H1 (cell line): Measurements from ENCODE around the gene LIMS1. TPM values are rescaled to one million over a fixed set of nuclear protein-coding genes. Genes with fewer than 3 reads are reported as not detected.

ENCODE experiments used
- CTCF ChIA-PET: fragments of 300-600 bp; sonication (Branson Sonifier 250); formaldehyde crosslinking; loops from one replicate; lab custom pipeline; 2021; ENCODE audit not compliant: partially characterized antibody; lab: Charles Lee
- POLR2A ChIA-PET: fragments of 300-600 bp; sonication (Branson Sonifier 250); formaldehyde crosslinking; loops from one replicate; lab custom pipeline; 2021; ENCODE audit warnings: inconsistent platforms; ENCODE audit not compliant: partially characterized antibody; lab: Charles Lee
- DNase-seq, 2 experiments: peaks; one replicate each; pipeline versions ENCODE4 v3.0.0 to v3.0.0-alpha.2; 2010 to 2022; ENCODE audit warnings: low spot score in 2 of 2, low read depth in 1 of 2, mixed read lengths in 1 of 2
- FAIRE-seq: peaks from 2 replicates; lab custom pipeline; 2011; peaks lifted over from hg19 to GRCh38; lab: Jason Lieb, UNC
- H2AFZ ChIP-seq: 2 replicates; pipeline ENCODE4 v1.8.1; 2012; ENCODE audit warnings: low read length, inconsistent platforms
- H2AK5ac ChIP-seq: 2 replicates; pipeline ENCODE4 v1.6.1; 2013; ENCODE audit warnings: low read depth, low read length
- H2BK120ac ChIP-seq: replicated peaks from 2 replicates; pipeline ENCODE3; 2013; ENCODE audit warnings: low read depth, low read length, inconsistent platforms
- H2BK12ac ChIP-seq: 2 replicates; pipeline ENCODE4 v1.6.1; 2013; ENCODE audit warnings: low read depth, low read length
- H2BK15ac ChIP-seq: 2 replicates; pipeline ENCODE4 v1.6.1; 2013; ENCODE audit warnings: low read length
- H2BK20ac ChIP-seq: 2 replicates; pipeline ENCODE4 v1.6.1; 2013; ENCODE audit warnings: low read length
- H2BK5ac ChIP-seq: 2 replicates; pipeline ENCODE4 v1.6.1; 2013; ENCODE audit warnings: low read depth, low read length
- H3K14ac ChIP-seq: 2 replicates; pipeline ENCODE4 v1.6.1; 2013; ENCODE audit warnings: inconsistent platforms; ENCODE audit not compliant: insufficient read length
- H3K18ac ChIP-seq: 2 replicates; pipeline ENCODE4 v1.6.1; 2013; ENCODE audit warnings: low read length; ENCODE audit errors: extremely low read depth
- H3K23ac ChIP-seq: 2 replicates; pipeline ENCODE4 v1.6.1; 2013; ENCODE audit warnings: inconsistent platforms; ENCODE audit not compliant: insufficient read length
- H3K23me2 ChIP-seq: 2 replicates; pipeline ENCODE4 v1.6.1; 2013; ENCODE audit warnings: low read depth, low read length
- H3K27ac ChIP-seq: 2 replicates; pipeline ENCODE4 v1.6.1; 2011; ENCODE audit warnings: low read depth, low read length, inconsistent platforms
- H3K27me3 ChIP-seq, 4 experiments: replicated peaks in 1 of 4; 1 replicate in 1 of 4; 2 replicates in 3 of 4; pipeline versions ENCODE4 v1.6.1 to v1.8.1; 2011 to 2013; ENCODE audit warnings: low read length in 3 of 4, mild to moderate bottlenecking in 3 of 4, inconsistent platforms in 2 of 4, mixed read lengths in 2 of 4, moderate library complexity in 1 of 4; ENCODE audit not compliant: control insufficient read depth in 3 of 4, insufficient read depth in 3 of 4; ENCODE audit errors: extremely low read depth in 1 of 4
- H3K36me3 ChIP-seq, 4 experiments: 2 replicates each; pipeline versions ENCODE4 v1.6.1 to v1.8.1; 2011 to 2013; ENCODE audit warnings: mild to moderate bottlenecking in 4 of 4, low read length in 3 of 4, moderate library complexity in 2 of 4, control low read depth in 1 of 4, inconsistent platforms in 1 of 4; ENCODE audit not compliant: insufficient read depth in 4 of 4, control insufficient read depth in 2 of 4
- H3K4ac ChIP-seq: replicated peaks from 2 replicates; pipeline ENCODE3; 2013; ENCODE audit warnings: low read length, low read depth, mixed read lengths, inconsistent platforms; ENCODE audit not compliant: insufficient read length
- H3K4me1 ChIP-seq, 4 experiments: replicated peaks in 1 of 4; 1 replicate in 1 of 4; 2 replicates in 3 of 4; pipeline versions ENCODE4 v1.6.1 to v1.8.1; 2011 to 2013; ENCODE audit warnings: low read length in 3 of 4, inconsistent platforms in 2 of 4, mixed read lengths in 1 of 4; ENCODE audit not compliant: insufficient read depth in 4 of 4, control insufficient read depth in 3 of 4
- H3K4me2 ChIP-seq, 2 experiments: 2 replicates each; pipeline versions ENCODE4 v1.6.1 to v1.8.1; 2011 to 2013; ENCODE audit warnings: low read depth in 2 of 2, low read length in 2 of 2, control low read depth in 1 of 2, inconsistent platforms in 1 of 2, mild to moderate bottlenecking in 1 of 2; ENCODE audit not compliant: insufficient read depth in 1 of 2
- H3K4me3 ChIP-seq, 4 experiments: fragments of 200-600, 300-600 bp in 1 of 4; sonication (generic), shearing (Covaris generic), sonication (Bioruptor Twin) in 1 of 4; 2 replicates each; pipeline versions ENCODE4 v1.5.1 to v1.8.1; 2011 to 2016; ENCODE audit warnings: low read length in 4 of 4, low read depth in 3 of 4, control low read depth in 2 of 4, inconsistent platforms in 2 of 4, mild to moderate bottlenecking in 2 of 4, mixed read lengths in 1 of 4, moderate library complexity in 1 of 4; ENCODE audit not compliant: insufficient read depth in 2 of 4; ENCODE audit errors: extremely low read depth in 1 of 4
- H3K56ac ChIP-seq: replicated peaks from 2 replicates; pipeline ENCODE3; 2013; ENCODE audit warnings: low read depth, mild to moderate bottlenecking, mixed read lengths, low read length, inconsistent platforms; ENCODE audit not compliant: insufficient read length
- H3K79me1 ChIP-seq: 2 replicates; pipeline ENCODE4 v1.6.1; 2013; ENCODE audit warnings: low read depth, low read length, control low read depth
- H3K79me2 ChIP-seq, 2 experiments: 2 replicates each; pipeline versions ENCODE4 v1.6.1 to v1.8.1; 2012 to 2013; ENCODE audit warnings: low read length in 2 of 2, mild to moderate bottlenecking in 2 of 2, inconsistent platforms in 1 of 2; ENCODE audit not compliant: insufficient read depth in 2 of 2, control insufficient read depth in 1 of 2
- H3K9ac ChIP-seq, 4 experiments: replicated peaks in 1 of 4; 1 replicate in 1 of 4; 2 replicates in 3 of 4; pipeline versions ENCODE4 v1.6.1 to v1.8.1; 2011 to 2013; ENCODE audit warnings: low read depth in 3 of 4, low read length in 3 of 4, control low read depth in 2 of 4, mild to moderate bottlenecking in 2 of 4, moderate library complexity in 2 of 4, inconsistent platforms in 1 of 4; ENCODE audit errors: extremely low read depth in 1 of 4
- H3K9me3 ChIP-seq, 2 experiments: 2 replicates each; pipeline versions ENCODE4 v1.6.1 to v1.8.1; 2012 to 2013; ENCODE audit warnings: mild to moderate bottlenecking in 2 of 2, moderate library complexity in 2 of 2, control low read depth in 1 of 2, inconsistent platforms in 1 of 2, low read depth in 1 of 2, low read length in 1 of 2, mixed read lengths in 1 of 2; ENCODE audit not compliant: insufficient read depth in 2 of 2
- H4K20me1 ChIP-seq, 2 experiments: replicated peaks in 1 of 2; 2 replicates each; pipeline versions ENCODE3 to v1.8.1; 2011 to 2013; ENCODE audit warnings: inconsistent platforms in 2 of 2, low read length in 2 of 2, mild to moderate bottlenecking in 1 of 2; ENCODE audit not compliant: insufficient read depth in 2 of 2, control insufficient read depth in 1 of 2
- H4K5ac ChIP-seq: 2 replicates; pipeline ENCODE4 v1.6.1; 2013; ENCODE audit warnings: low read length, low read depth, mixed read lengths, inconsistent platforms; ENCODE audit not compliant: insufficient read length
- H4K8ac ChIP-seq: 2 replicates; pipeline ENCODE4 v1.8.0; 2013; ENCODE audit warnings: mild to moderate bottlenecking, moderate library complexity, low read length, inconsistent platforms; ENCODE audit not compliant: insufficient read depth; ENCODE audit errors: extremely low read depth
- H4K91ac ChIP-seq: replicated peaks from 2 replicates; pipeline ENCODE3; 2013; ENCODE audit warnings: low read length, mixed read lengths, inconsistent platforms; ENCODE audit not compliant: insufficient read length
- CHD1 ChIP-seq: IDR thresholded peaks from 2 replicates; pipeline ENCODE4 v1.6.1; 2012; ENCODE audit warnings: low read depth, low read length, improper control_type of control experiment
- GTF2F1 ChIP-seq: IDR thresholded peaks from 2 replicates; pipeline ENCODE4 v1.6.1; 2012; ENCODE audit warnings: low read depth, low read length, improper control_type of control experiment, borderline replicate concordance
- RFX5 ChIP-seq: IDR thresholded peaks from 2 replicates; pipeline ENCODE4 v1.6.1; 2011; ENCODE audit warnings: low read depth, low read length, improper control_type of control experiment, borderline replicate concordance
- SIRT6 ChIP-seq: IDR thresholded peaks from one replicate; pipeline ENCODE4 v1.7.1; 2012; ENCODE audit warnings: low read length, inconsistent platforms
- SP1 ChIP-seq: IDR thresholded peaks from 2 replicates; pipeline ENCODE4 v1.6.1; 2011; ENCODE audit warnings: low read depth, low read length
- TBP ChIP-seq: IDR thresholded peaks from 2 replicates; pipeline ENCODE4 v1.6.1; 2011; ENCODE audit warnings: low read depth, low read length, improper control_type of control experiment
- YY1 ChIP-seq: IDR thresholded peaks from 2 replicates; pipeline ENCODE4 v1.6.1; 2011; ENCODE audit warnings: low read depth, mild to moderate bottlenecking, low read length
- WGBS, 2 experiments: shearing (Covaris generic) in 1 of 2; methylation state at CpG; one replicate each; pipeline versions ENCODE4 v1.1.6 to v1.1.7; 2013 to 2015; ENCODE audit warnings: low lambda C conversion rate in 2 of 2, mixed read lengths in 2 of 2, inconsistent platforms in 1 of 2, low coverage in 1 of 2, missing lambda C conversion rate in 1 of 2; ENCODE audit not compliant: insufficient replicate concordance in 2 of 2, insufficient coverage in 1 of 2, insufficient read length in 1 of 2; ENCODE audit errors: extremely low coverage in 1 of 2, missing lambda C conversion rate in 1 of 2; 5-methylcytosine and 5-hydroxymethylcytosine counted together
- polyA plus RNA-seq, 7 experiments: library from polyadenylated mRNA; depleted of rRNA in 3 of 7; stranded (reverse) in 5 of 7; unstranded in 2 of 7; fragments of >200 nt in 5 of 7; fragments of 200-250 nt in 2 of 7; gene quantifications; 1 replicate in 5 of 7; 2 replicates in 1 of 7; 4 replicates in 1 of 7; pipeline versions ENCODE4 v1.2.1 to v1.2.3, GENCODE V29; 2011 to 2013; ENCODE audit warnings: missing spikeins in 2 of 7, mixed read lengths in 2 of 7
- total RNA-seq: library from RNA; stranded (reverse); fragmentation: NEBNext Ultra II Directional; extraction: Animal tissue kit (Norgen Biotek cat#: 25700); gene quantifications from 2 replicates; pipeline ENCODE4 v1.2.1, GENCODE V29; 2021
- TF ChIP-seq, protein P1 (sequence below), 3 experiments: IDR thresholded peaks; 1 replicate in 2 of 3; 2 replicates in 1 of 3; pipeline versions ENCODE4 v1.5.1 to v1.6.1; 2011; ENCODE audit warnings: low read length in 3 of 3, mild to moderate bottlenecking in 3 of 3, inconsistent platforms in 2 of 3, low read depth in 1 of 3, moderate library complexity in 1 of 3; ENCODE audit not compliant: insufficient read depth in 1 of 3; ENCODE audit errors: control extremely low read depth in 1 of 3
- TF ChIP-seq, protein P2 (sequence below): IDR thresholded peaks from 2 replicates; pipeline ENCODE4 v1.6.1; 2012; ENCODE audit warnings: low read length, inconsistent platforms

LIMS1 gene
- total and polyA plus RNA-seq, 2 of the 8 experiments (the other 6 are each of a cell fraction or from before 2014, with no cell fraction given) = 24.1 to 36.7 TPM

DNA sequence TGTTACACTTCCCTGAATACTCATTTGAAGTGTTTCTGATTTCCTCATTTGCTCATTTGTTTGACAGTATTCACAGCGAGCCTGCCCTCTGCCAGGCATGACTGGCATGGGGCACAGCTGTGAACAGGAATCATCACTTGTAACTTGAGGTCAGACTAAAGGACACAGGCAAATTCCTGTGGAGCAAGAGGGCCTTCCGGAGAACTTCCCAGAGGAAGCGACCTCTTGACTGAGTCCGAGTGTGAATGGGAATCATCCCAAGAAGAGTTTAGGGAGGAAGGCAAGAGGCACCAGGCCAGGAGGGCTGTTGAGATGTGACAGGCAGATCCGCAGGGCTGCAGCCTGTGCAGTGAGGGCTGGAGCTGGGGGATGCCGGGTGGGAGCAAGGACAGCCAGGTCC, 45.4 kb downstream of the LIMS1 start:
- CTCF ChIA-PET = interaction anchor here (1.0 kb wide), 1 partner anchor 57 kb away, joined by 5 read pairs; no protein-coding TSS in a partner anchor
- no peak for FAIRE-seq
- TF ChIP-seq RFX5 (no peak), YY1 (no peak), SP1 (no peak), GTF2F1 (no peak), SIRT6 (no peak), CHD1 (no peak), TBP (no peak)
- TF ChIP-seq, protein P1, sequence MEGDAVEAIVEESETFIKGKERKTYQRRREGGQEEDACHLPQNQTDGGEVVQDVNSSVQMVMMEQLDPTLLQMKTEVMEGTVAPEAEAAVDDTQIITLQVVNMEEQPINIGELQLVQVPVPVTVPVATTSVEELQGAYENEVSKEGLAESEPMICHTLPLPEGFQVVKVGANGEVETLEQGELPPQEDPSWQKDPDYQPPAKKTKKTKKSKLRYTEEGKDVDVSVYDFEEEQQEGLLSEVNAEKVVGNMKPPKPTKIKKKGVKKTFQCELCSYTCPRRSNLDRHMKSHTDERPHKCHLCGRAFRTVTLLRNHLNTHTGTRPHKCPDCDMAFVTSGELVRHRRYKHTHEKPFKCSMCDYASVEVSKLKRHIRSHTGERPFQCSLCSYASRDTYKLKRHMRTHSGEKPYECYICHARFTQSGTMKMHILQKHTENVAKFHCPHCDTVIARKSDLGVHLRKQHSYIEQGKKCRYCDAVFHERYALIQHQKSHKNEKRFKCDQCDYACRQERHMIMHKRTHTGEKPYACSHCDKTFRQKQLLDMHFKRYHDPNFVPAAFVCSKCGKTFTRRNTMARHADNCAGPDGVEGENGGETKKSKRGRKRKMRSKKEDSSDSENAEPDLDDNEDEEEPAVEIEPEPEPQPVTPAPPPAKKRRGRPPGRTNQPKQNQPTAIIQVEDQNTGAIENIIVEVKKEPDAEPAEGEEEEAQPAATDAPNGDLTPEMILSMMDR (IDR thresholded peaks at IDR 0.05; ENCODE audit: control extremely low read depth in 1 of 3, insufficient read depth in 1 of 3, low read depth in 1 of 3, low read length in 3 of 3) = no peak
- TF ChIP-seq, protein P2, sequence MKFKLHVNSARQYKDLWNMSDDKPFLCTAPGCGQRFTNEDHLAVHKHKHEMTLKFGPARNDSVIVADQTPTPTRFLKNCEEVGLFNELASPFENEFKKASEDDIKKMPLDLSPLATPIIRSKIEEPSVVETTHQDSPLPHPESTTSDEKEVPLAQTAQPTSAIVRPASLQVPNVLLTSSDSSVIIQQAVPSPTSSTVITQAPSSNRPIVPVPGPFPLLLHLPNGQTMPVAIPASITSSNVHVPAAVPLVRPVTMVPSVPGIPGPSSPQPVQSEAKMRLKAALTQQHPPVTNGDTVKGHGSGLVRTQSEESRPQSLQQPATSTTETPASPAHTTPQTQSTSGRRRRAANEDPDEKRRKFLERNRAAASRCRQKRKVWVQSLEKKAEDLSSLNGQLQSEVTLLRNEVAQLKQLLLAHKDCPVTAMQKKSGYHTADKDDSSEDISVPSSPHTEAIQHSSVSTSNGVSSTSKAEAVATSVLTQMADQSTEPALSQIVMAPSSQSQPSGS = no peak

More for the DNA sequence above, 45.4 kb downstream of the LIMS1 start:
- 90% methylated on average over 6 of the region's 6 CpGs; no CpG with 5 or more reads in 1 of the 2 experiments for WGBS, 2 experiments
- Histone ChIP-seq H3K4me3 (no peak overlapping the region), H3K79me1 (no peaks in the 10 kb centered on the region; the same call in 1 of the 2 replicates), H2AFZ (no peak overlapping the region), H2BK120ac (no peak overlapping the region), H3K79me2 (peaks cover 0 to 19% of the 10 kb centered on the region in 2 experiments; a peak in 2 of 4 replicates), H3K27me3 (no peaks in the 10 kb centered on the region), H3K23ac (no peak overlapping the region), H3K9me3 (no peaks in the 10 kb centered on the region), H3K4me2 (no peak overlapping the region), H3K14ac (no peak overlapping the region), H2BK5ac (no peak overlapping the region), H2BK20ac (no peak overlapping the region), H2BK12ac (no peak overlapping the region), H4K91ac (no peak overlapping the region), H3K4ac (no peak overlapping the region), H3K23me2 (no peaks in the 10 kb centered on the region), H2AK5ac (no peak overlapping the region), H4K8ac (no peak overlapping the region; the same call in 1 of the 2 replicates), H2BK15ac (no peak overlapping the region), H3K27ac (no peak overlapping the region), H3K9ac (no peak overlapping the region), H3K36me3 (no peaks in the 10 kb centered on the region), H3K4me1 (peaks cover 0 to 4% (median 1%) of the 10 kb centered on the region in 4 experiments; a peak in 4 of 7 replicates), H3K56ac (no peak overlapping the region), H3K18ac (no peak overlapping the region), H4K20me1 (no peaks in the 10 kb centered on the region), H4K5ac (no peak overlapping the region)
- DNase-seq = no peak
- POLR2A ChIA-PET = interaction anchor here (0.9 kb wide), 1 partner anchor 29 kb away, joined by 3 read pairs; no protein-coding TSS in a partner anchor
